NCI-H460 (cell line): ENCODE results near the gene LTA. TPM values are rescaled to one million over a fixed set of nuclear protein-coding genes. Genes with fewer than 3 reads are reported as not detected.

Source experiments
- DNase-seq: peaks from one replicate; pipeline ENCODE4 v3.0.0-alpha.2; 2016; ENCODE audit warnings: low read depth; ENCODE audit errors: extremely low read depth
- total RNA-seq: library from RNA; depleted of rRNA; stranded (reverse); fragments of >200 nt; shearing (Covaris generic); gene quantifications from 2 replicates; pipeline ENCODE4 v1.2.3, GENCODE V29; 2014

LTA gene
- total RNA-seq, 1 experiment from 2014 or later = not detected

DNA sequence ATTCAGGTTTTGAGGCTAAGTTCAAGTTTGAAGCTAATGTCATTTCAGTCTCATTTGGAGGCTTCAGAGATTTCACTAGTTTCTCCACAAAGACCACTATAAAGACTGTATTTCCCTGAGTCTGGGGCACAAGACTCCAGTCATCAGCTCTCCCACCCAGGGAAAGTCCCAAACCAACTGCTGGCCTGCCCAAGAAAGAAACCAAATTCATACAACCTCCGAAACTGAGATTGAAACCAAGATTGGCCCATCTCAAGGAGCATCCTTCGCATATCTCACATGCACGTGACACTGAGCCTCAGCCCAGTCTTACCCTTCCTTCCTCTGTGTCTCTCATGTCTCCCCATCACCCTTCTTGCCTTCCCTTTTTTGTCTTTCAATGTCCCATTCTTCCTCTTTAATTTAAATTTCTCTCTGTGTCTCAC, 3.5 kb upstream of the LTA start:
- DNase-seq = no peak

DNA sequence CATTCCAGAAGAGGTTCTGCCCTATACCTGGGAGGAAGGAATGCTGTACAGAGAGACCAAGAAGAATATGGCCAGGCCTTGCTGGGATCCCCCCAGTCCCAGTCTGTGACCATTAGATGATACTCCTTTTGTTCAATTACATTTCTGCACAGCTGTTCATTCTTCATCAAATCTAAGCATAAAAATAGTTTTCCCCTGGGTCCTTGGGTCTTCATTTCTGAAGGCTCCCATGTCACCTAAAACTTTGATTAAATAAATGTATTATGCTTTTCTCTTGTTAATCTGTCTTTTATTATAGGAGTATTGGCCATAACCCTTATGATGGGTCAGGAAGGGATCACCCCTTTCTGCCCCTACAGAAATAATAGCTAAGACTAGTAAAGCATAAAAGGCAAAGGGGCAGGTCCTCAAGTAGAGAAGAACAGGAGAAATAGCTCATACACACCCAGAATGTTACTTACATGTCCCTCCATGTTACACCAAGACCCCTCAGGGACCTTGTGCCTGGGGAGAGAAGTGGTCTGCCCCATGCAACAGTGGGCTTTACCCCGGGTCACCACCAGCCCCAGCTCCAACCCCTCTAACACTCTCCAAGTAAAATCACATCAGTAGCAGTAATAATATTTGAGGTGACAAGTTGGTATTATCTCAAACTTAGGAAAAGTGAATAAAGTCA, 2.1 kb upstream of the LTA start:
- DNase-seq = no peak

DNA sequence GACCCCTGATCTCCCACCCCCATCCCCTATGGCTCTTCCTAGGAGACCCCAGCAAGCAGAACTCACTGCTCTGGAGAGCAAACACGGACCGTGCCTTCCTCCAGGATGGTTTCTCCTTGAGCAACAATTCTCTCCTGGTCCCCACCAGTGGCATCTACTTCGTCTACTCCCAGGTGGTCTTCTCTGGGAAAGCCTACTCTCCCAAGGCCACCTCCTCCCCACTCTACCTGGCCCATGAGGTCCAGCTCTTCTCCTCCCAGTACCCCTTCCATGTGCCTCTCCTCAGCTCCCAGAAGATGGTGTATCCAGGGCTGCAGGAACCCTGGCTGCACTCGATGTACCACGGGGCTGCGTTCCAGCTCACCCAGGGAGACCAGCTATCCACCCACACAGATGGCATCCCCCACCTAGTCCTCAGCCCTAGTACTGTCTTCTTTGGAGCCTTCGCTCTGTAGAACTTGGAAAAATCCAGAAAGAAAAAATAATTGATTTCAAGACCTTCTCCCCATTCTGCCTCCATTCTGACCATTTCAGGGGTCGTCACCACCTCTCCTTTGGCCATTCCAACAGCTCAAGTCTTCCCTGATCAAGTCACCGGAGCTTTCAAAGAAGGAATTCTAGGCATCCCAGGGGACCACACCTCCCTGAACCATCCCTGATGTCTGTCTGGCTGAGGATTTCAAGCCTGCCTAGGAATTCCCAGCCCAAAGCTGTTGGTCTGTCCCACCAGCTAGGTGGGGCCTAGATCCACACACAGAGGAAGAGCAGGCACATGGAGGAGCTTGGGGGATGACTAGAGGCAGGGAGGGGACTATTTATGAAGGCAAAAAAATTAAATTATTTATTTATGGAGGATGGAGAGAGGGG, 1.4 kb downstream of the LTA start:
- DNase-seq = no peak

DNA sequence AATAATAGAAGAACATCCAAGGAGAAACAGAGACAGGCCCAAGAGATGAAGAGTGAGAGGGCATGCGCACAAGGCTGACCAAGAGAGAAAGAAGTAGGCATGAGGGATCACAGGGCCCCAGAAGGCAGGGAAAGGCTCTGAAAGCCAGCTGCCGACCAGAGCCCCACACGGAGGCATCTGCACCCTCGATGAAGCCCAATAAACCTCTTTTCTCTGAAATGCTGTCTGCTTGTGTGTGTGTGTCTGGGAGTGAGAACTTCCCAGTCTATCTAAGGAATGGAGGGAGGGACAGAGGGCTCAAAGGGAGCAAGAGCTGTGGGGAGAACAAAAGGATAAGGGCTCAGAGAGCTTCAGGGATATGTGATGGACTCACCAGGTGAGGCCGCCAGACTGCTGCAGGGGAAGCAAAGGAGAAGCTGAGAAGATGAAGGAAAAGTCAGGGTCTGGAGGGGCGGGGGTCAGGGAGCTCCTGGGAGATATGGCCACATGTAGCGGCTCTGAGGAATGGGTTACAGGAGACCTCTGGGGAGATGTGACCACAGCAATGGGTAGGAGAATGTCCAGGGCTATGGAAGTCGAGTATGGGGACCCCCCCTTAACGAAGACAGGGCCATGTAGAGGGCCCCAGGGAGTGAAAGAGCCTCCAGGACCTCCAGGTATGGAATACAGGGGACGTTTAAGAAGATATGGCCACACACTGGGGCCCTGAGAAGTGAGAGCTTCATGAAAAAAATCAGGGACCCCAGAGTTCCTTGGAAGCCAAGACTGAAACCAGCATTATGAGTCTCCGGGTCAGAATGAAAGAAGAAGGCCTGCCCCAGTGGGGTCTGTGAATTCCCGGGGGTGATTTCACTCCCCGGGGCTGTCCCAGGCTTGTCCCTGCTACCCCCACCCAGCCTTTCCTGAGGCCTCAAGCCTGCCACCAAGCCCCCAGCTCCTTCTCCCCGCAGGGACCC, 2.3 kb downstream of the LTA start:
- DNase-seq = no peak

DNA sequence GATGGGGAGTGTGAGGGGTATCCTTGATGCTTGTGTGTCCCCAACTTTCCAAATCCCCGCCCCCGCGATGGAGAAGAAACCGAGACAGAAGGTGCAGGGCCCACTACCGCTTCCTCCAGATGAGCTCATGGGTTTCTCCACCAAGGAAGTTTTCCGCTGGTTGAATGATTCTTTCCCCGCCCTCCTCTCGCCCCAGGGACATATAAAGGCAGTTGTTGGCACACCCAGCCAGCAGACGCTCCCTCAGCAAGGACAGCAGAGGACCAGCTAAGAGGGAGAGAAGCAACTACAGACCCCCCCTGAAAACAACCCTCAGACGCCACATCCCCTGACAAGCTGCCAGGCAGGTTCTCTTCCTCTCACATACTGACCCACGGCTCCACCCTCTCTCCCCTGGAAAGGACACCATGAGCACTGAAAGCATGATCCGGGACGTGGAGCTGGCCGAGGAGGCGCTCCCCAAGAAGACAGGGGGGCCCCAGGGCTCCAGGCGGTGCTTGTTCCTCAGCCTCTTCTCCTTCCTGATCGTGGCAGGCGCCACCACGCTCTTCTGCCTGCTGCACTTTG, 3.3 kb downstream of the LTA start, which contains the start of gene TNF:
Gene TNF, plus strand, starts transcription at position 231 of the 567 bp plus-strand sequence. Its CDS starts 177 bp downstream, at position 408.
- no peak for DNase-seq

DNA sequence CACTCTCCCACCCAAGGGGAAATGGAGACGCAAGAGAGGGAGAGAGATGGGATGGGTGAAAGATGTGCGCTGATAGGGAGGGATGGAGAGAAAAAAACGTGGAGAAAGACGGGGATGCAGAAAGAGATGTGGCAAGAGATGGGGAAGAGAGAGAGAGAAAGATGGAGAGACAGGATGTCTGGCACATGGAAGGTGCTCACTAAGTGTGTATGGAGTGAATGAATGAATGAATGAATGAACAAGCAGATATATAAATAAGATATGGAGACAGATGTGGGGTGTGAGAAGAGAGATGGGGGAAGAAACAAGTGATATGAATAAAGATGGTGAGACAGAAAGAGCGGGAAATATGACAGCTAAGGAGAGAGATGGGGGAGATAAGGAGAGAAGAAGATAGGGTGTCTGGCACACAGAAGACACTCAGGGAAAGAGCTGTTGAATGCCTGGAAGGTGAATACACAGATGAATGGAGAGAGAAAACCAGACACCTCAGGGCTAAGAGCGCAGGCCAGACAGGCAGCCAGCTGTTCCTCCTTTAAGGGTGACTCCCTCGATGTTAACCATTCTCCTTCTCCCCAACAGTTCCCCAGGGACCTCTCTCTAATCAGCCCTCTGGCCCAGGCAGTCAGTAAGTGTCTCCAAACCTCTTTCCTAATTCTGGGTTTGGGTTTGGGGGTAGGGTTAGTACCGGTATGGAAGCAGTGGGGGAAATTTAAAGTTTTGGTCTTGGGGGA, 4.0 kb downstream of the LTA start:
- DNase-seq = no peak

DNA sequence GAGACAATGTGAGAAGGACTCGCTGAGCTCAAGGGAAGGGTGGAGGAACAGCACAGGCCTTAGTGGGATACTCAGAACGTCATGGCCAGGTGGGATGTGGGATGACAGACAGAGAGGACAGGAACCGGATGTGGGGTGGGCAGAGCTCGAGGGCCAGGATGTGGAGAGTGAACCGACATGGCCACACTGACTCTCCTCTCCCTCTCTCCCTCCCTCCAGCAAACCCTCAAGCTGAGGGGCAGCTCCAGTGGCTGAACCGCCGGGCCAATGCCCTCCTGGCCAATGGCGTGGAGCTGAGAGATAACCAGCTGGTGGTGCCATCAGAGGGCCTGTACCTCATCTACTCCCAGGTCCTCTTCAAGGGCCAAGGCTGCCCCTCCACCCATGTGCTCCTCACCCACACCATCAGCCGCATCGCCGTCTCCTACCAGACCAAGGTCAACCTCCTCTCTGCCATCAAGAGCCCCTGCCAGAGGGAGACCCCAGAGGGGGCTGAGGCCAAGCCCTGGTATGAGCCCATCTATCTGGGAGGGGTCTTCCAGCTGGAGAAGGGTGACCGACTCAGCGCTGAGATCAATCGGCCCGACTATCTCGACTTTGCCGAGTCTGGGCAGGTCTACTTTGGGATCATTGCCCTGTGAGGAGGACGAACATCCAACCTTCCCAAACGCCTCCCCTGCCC, 4.9 kb downstream of the LTA start:
- DNase-seq = no peak

DNA sequence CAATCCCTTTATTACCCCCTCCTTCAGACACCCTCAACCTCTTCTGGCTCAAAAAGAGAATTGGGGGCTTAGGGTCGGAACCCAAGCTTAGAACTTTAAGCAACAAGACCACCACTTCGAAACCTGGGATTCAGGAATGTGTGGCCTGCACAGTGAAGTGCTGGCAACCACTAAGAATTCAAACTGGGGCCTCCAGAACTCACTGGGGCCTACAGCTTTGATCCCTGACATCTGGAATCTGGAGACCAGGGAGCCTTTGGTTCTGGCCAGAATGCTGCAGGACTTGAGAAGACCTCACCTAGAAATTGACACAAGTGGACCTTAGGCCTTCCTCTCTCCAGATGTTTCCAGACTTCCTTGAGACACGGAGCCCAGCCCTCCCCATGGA, 5.5 kb downstream of the LTA start:
- no peak for DNase-seq

DNA sequence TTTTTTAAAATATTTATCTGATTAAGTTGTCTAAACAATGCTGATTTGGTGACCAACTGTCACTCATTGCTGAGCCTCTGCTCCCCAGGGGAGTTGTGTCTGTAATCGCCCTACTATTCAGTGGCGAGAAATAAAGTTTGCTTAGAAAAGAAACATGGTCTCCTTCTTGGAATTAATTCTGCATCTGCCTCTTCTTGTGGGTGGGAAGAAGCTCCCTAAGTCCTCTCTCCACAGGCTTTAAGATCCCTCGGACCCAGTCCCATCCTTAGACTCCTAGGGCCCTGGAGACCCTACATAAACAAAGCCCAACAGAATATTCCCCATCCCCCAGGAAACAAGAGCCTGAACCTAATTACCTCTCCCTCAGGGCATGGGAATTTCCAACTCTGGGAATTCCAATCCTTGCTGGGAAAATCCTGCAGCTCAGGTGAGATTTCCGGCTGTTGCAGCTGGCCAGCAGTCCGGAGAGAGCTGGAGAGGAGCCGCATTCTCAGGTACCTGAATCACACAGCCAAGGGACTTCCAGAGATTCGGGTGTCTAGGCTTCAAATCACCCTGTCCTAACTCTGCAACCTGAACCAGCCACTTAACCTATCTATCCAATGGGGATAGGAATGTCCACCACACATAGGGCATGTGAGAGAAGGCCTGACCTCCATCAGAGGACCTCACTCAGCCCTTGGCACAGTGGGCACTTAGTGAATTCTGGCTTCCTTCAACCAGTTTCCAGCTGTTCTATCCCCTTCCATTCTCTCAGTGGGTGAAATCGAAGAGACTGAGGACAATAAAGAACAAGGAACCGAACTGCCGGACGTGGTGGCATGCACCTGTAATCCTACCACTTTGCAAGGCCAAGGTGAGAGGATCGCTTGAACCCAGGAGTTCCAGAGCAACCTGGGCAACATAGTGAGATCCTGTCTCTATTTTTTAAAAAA, 6.4 kb downstream of the LTA start:
- DNase-seq = no peak

DNA sequence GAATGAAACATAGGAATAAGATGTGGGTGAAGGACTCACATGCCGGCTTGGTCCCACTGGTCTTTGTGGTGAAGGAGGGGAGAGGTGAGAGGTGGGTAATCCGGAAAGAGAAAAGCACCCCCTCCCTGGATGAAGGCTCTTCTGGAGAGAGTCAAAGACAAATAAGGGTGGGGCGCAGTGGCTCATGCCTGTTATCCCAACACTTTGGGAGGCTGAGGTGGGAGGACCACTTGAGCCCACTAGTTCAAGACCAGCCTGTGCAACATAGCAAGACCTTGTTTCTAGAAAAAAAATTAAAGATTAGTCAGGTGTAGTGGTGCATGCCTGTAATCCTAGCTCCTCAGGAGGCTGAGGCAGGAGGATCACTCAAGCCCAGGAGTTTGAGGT, 7.0 kb downstream of the LTA start:
- no peak for DNase-seq

DNA sequence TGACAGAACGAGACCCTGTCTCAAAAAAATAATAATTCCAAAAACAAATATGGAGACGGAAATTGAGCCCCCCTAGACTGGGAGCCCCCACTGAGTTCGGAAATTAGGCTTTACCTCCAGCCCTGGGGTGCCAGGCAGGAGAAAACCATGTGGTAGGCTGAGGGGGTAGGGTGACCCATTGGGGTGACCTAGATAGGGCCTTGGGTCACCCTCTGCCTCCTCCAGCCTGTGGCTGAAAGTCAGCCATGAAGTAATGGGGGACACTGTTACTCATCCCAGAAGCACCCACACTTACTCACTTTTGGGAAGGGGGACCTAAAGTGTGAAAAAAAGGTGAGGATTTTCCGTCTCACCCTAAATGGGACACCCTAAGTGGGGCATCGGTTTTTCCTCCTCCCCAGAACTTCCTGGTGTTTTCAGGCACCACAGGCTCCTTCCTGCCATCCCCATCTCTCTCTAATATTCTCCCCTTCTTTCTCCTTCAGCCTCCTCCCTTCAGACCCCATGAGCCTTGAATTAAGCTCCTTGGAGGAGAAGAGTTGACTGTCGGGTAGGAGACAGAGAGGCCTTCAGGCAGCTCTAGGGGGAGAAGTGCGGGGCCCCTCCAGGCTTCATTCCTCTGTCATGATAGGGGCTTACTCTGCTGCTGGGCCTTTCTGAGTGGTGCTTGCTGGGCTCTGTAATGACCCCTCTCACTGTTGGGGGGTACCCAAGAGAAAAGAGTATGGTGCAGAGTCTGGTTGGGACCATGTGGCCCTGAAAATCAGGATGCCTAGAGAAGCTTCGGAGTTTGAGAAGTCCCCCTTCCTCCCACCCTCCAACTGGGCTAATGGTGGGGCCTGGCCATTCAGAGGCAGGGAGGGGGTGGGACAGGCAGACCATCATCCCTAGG, 7.7 kb downstream of the LTA start:
- no peak for DNase-seq

DNA sequence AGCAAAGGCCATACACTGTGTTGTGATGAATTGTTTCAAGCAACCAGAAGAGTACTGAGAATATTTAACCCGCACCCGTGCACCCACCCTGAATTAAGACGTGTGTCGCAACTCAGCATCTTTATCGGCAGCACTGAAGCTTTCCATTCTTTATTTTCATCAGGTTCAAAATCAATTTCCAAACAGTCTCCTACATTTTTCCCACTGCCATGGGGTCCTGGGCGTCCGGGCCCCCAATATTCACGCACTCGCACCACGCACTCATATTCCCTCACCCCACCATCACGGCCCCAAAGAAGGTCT, 8.3 kb downstream of the LTA start:
- DNase-seq = no peak

DNA sequence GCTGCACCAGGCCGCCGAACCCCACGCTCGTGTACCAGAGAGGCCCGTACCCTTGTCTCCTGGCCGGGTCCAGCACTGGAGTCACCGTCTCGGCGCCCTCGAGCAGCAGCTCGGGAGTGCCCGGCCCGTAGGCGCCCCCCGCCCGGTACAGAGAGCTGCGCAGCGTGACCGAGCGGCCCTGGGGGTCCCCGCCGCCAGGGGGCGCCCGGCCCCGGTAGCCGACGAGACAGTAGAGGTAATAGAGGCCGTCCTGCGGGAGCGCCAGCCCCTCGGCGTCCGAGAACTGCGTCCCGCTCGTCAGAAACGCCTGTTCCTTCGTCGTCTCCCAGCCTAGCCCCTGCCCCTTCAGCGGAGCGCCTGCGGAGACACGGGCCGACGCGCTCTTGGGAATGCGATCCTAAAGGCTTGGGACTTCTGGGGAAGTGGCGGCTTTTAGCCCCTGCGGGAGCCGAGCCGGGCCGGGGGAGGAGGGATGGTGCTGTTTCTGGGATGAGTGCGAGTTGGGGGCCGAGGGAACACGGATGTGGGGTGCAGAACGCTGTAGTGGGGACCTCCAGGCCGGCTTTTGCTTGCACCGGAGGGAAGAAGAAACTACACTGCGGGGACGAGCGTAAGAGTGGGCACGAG, 8.8 kb downstream of the LTA start:
- peak; percentile 44 for DNase-seq

DNA sequence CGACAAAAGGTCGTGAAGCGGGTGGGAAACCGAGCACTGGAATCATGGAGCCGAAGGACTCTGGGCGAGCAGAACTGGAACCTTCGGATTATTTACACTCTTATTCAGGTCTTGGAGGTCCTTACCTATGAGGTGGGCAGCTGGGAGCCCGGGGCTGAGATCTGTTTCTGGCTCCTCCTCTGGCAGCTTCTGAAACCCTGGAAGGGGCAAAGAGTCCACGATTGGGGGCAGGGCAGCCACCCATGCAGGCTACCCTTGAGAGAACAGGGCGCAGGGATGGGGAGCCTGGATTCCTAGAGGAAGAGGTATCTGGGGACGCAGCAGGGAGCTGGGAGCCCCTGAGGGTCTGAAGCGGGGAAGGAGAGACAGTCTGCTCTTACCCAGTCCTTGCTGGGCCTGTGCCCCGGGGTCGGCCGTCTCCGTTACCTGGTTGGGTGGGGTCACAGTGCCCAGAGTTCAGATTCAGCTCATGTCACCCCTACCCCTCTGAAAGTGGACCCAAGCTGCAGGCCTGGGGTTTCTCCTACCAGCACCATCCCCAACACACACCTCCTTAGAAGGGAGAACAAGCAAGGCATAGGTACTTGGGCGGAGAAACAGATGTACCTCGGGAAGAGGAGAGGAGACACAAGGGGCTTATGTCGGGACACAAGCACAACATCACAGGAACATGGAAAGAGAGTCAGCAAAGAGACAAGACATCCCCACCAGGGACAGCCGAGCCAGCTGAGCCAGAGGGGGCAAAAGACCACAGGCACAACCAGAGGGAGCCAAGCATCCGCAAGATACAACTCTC, 9.5 kb downstream of the LTA start:
- DNase-seq = no peak

DNA sequence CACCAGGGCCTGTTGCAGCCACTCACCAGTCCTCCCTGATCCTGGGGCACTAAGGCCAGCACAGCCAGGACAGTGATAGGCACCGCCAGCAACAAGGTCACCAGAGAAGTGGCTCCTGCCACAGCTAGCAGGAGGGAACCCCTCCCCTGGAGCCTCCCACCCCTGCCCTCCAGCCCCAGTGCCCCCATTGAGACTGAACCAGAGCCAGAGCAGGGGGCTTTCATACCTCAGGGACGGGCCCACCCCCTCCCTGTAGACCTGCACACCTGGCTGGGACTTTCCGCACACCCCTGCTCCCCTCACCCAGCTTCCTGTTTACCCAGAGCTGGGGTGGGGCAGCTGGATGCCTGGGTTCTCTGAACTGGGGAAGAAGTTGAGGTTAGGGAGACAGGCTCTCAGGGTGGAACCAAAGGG, 10.1 kb downstream of the LTA start, which contains the start of gene LTB:
Gene LTB, minus strand, starts transcription at position 195 of the 414 bp plus-strand sequence. Its CDS starts 7 bp downstream, at position 188.
- DNase-seq = no peak

DNA sequence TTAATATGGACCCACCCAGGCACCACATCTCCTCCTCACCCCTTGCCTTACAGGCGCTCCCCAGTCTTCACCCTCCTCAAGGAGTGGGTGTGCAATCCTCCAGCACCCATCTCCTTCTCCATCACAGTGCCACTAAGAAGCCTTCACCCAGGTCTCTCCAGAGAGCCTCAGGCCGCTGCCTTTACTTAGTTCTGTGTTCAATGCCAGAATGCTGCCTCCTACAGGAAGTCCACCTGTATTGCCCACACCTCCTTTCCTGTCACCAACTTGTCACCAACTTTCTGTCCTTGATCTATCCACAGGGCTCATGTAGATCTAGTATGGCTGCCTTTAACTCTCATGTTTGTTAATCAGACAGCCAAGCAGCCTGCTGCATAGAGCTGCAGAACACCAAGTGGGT, 13.4 kb downstream of the LTA start:
- no peak for DNase-seq
